Vagina (tissue), 2 donors: Measurements from ENCODE around the gene RFX2.

Source experiments
- CTCF ChIP-seq, 3 experiments: fragments of 450-650 bp in 2 of 3; fragments of 200-600 bp in 1 of 3; sonication (generic) in 1 of 3; IDR thresholded peaks; one replicate each; pipeline ENCODE4 v1.5.1; 2017 to 2019; ENCODE audit warnings: antibody characterized with exemption in 3 of 3, mild to moderate bottlenecking in 2 of 3, moderate library complexity in 2 of 3
- POLR2A ChIP-seq, 2 donors: fragments of 450-650 bp; IDR thresholded peaks; one replicate each; pipeline ENCODE4 v1.6.1; 2017; ENCODE audit warnings: antibody characterized with exemption in 2 of 2, mild to moderate bottlenecking in 2 of 2, moderate library complexity in 2 of 2
- POLR2AphosphoS5 ChIP-seq, 2 donors: sonication (generic); formaldehyde crosslinking; IDR thresholded peaks; one replicate each; pipeline ENCODE4 v1.9.0; 2017; ENCODE audit warnings: antibody characterized with exemption in 2 of 2, mild to moderate bottlenecking in 2 of 2, low read depth in 1 of 2; ENCODE audit not compliant: insufficient read depth in 1 of 2

- no peak for TF ChIP-seq POLR2AphosphoS5 (IDR thresholded peaks at IDR 0.05; ENCODE audit: insufficient read depth in 1 of 2, low read depth in 1 of 2)
- TF ChIP-seq CTCF (IDR thresholded peaks at IDR 0.05): no peak
- TF ChIP-seq POLR2A (IDR thresholded peaks at IDR 0.05): no peak
These were observed 11.7 kb downstream of the RFX2 start for GRCh38 chr19:6098574-6098973.
